ENCODE results near the gene SLCO2B1.

GRCh38 chr11:75208446-75208845, 57.5 kb downstream of the SLCO2B1 start:
- TF ChIP-seq, protein P1, sequence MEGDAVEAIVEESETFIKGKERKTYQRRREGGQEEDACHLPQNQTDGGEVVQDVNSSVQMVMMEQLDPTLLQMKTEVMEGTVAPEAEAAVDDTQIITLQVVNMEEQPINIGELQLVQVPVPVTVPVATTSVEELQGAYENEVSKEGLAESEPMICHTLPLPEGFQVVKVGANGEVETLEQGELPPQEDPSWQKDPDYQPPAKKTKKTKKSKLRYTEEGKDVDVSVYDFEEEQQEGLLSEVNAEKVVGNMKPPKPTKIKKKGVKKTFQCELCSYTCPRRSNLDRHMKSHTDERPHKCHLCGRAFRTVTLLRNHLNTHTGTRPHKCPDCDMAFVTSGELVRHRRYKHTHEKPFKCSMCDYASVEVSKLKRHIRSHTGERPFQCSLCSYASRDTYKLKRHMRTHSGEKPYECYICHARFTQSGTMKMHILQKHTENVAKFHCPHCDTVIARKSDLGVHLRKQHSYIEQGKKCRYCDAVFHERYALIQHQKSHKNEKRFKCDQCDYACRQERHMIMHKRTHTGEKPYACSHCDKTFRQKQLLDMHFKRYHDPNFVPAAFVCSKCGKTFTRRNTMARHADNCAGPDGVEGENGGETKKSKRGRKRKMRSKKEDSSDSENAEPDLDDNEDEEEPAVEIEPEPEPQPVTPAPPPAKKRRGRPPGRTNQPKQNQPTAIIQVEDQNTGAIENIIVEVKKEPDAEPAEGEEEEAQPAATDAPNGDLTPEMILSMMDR (conservative IDR thresholded peaks at IDR 0.05 in 1 of 2, IDR thresholded peaks at IDR 0.05 in 1 of 2; ENCODE audit: extremely low read depth in 1 of 2, insufficient read depth in 1 of 2, low read depth in 1 of 2, low read length in 2 of 2) = no peak
- no peak for TF ChIP-seq EZH2 (IDR thresholded peaks at IDR 0.05; ENCODE audit: borderline replicate concordance, low read length)
